Natural killer cell (primary cell): ENCODE measurements around the gene PROKR1. TPM values are rescaled to one million over a fixed set of nuclear protein-coding genes. Genes with fewer than 3 reads are reported as not detected.

Experiments
- ATAC-seq, 3 donors: fragments of 150-1000 bp in 2 of 3; fragments of 200-7000 bp in 1 of 3; cut with Tn5 transposase; 1 replicate in 1 of 3; 2 replicates in 2 of 3; pipeline ENCODE4 v1.10.0; 2021; ENCODE audit warnings: mild to moderate bottlenecking in 2 of 3, moderate library complexity in 2 of 3
- DNase-seq, 2 donors: peaks; one replicate each; pipeline versions ENCODE4 v3.0.0 to v3.0.0-alpha.2; 2013 to 2021; ENCODE audit warnings: mixed read lengths in 1 of 2
- H3K27ac ChIP-seq: one replicate; pipeline ENCODE4 v1.5.1; 2013; ENCODE audit warnings: mild to moderate bottlenecking, low read length
- H3K27me3 ChIP-seq: one replicate; pipeline ENCODE4 v1.6.1; 2013; ENCODE audit warnings: low read length; ENCODE audit not compliant: control insufficient read depth, insufficient read depth
- H3K36me3 ChIP-seq: one replicate; pipeline ENCODE4 v1.6.1; 2013; ENCODE audit warnings: low read length; ENCODE audit not compliant: control insufficient read depth, insufficient read depth
- H3K4me1 ChIP-seq: one replicate; pipeline ENCODE4 v1.6.1; 2013; ENCODE audit warnings: low read length; ENCODE audit not compliant: control insufficient read depth, insufficient read depth
- H3K4me3 ChIP-seq: one replicate; pipeline ENCODE4 v1.5.1; 2013; ENCODE audit warnings: low read length
- H3K9me3 ChIP-seq: one replicate; pipeline ENCODE4 v1.6.1; 2013; ENCODE audit warnings: low read length; ENCODE audit not compliant: control insufficient read depth, insufficient read depth
- H3K27ac Mint-ChIP-seq, 2 donors: one replicate each; pipeline ENCODE4 v1.8.0; 2022; ENCODE audit warnings: mild to moderate bottlenecking in 2 of 2, mixed read lengths in 2 of 2, moderate library complexity in 1 of 2
- H3K27me3 Mint-ChIP-seq, 2 donors: one replicate each; pipeline ENCODE4 v1.8.0; 2022; ENCODE audit warnings: low read depth in 2 of 2, mixed read lengths in 2 of 2
- H3K36me3 Mint-ChIP-seq: one replicate; pipeline ENCODE4 v1.8.0; 2022; ENCODE audit warnings: mixed read lengths
- H3K4me1 Mint-ChIP-seq, 2 donors: one replicate each; pipeline ENCODE4 v1.8.0; 2022; ENCODE audit warnings: mixed read lengths in 2 of 2
- H3K4me3 Mint-ChIP-seq: one replicate; pipeline ENCODE4 v1.8.0; 2022; ENCODE audit warnings: mild to moderate bottlenecking, moderate library complexity, mixed read lengths
- H3K9me3 Mint-ChIP-seq, 2 donors: one replicate each; pipeline ENCODE4 v1.8.0; 2022; ENCODE audit warnings: mixed read lengths in 2 of 2
- WGBS: methylation state at CpG from one replicate; pipeline ENCODE4 v1.1.7; 2013; ENCODE audit warnings: missing lambda C conversion rate; ENCODE audit not compliant: insufficient coverage; 5-methylcytosine and 5-hydroxymethylcytosine counted together
- intact Hi-C: fragments of 100-400 bp; cut with micrococcal nuclease; formaldehyde crosslinking; loops from one replicate; pipeline ENCODE4 v1.14.2; 2022
- total RNA-seq, 4 donors: library from RNA; stranded (reverse); fragments of 120-200 nt in 1 of 4; gene quantifications; one replicate each; pipeline versions ENCODE4 v1.2.3 to v1.2.4, GENCODE V29; 2013 to 2022
- TF ChIP-seq, protein P1 (sequence below): fragments of 200-600 bp; IDR thresholded peaks from one replicate; pipeline ENCODE4 v1.8.0; 2022; ENCODE audit warnings: antibody characterized with exemption

PROKR1 gene
- total RNA-seq, 3 donors from 2014 or later (not counting 1 experiment from before 2014, with no cell fraction given) = not detected

DNA sequence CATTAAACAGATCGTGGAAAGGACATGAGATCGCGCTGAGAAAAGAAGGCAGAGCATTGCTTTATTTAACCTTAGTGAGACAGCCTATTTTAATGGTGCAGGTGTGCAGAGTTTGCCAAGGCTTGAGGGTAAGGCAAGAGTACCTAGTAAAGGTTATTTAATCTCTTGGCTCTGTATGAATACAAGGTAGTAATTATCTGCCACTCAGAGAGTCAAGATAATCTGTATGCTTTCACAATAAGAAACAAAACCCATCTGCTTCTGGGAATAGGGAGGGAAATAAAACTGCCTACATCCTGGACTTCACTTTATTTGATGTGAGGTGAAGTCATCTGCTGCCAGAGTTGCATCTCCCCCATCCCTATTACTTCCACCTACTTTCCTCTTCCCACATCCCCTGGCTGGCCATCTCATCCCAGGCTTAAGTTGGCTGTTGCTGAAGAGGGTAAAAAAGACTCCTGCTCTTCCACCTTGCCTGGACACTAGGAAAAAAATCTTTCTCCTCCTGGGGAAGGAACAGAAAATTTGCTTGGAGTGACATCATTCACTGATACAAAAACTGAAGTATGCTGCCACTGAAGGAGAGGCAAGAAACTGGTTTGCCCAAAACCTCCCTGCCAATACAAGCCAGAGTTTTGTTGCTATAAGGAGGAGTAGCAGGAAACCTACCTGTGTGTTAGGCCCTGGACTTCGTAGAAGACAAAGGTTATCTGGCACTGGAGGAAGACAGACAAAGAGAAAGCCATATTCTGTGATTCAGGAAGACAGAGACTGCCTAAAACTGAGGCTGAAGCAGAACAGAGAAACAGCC lies 55.4 kb downstream of the PROKR1 start:
- Histone ChIP-seq H3K27me3 (no peaks in the 10 kb centered on the region), H3K9me3 (no peaks in the 10 kb centered on the region), H3K36me3 (no peaks in the 10 kb centered on the region), H3K4me1 (no peaks in the 10 kb centered on the region), H3K4me3 (no peak overlapping the region), H3K27ac (no peak overlapping the region)
- intact Hi-C loops = no loop called here
- DNase-seq (no peak), ATAC-seq (no peak)
- Mint-ChIP-seq H3K27ac (no peak overlapping the region), H3K9me3 (peaks cover 0 to 5% of the 10 kb centered on the region in 2 donors), H3K4me1 (no peaks in the 10 kb centered on the region), H3K36me3 (peaks cover 9% of the 10 kb centered on the region), H3K27me3 (peaks cover 26 to 39% of the 10 kb centered on the region in 2 donors), H3K4me3 (no peak overlapping the region)
- 90% methylated on average over 4 of the region's 4 CpGs for WGBS
- TF ChIP-seq, protein P1, sequence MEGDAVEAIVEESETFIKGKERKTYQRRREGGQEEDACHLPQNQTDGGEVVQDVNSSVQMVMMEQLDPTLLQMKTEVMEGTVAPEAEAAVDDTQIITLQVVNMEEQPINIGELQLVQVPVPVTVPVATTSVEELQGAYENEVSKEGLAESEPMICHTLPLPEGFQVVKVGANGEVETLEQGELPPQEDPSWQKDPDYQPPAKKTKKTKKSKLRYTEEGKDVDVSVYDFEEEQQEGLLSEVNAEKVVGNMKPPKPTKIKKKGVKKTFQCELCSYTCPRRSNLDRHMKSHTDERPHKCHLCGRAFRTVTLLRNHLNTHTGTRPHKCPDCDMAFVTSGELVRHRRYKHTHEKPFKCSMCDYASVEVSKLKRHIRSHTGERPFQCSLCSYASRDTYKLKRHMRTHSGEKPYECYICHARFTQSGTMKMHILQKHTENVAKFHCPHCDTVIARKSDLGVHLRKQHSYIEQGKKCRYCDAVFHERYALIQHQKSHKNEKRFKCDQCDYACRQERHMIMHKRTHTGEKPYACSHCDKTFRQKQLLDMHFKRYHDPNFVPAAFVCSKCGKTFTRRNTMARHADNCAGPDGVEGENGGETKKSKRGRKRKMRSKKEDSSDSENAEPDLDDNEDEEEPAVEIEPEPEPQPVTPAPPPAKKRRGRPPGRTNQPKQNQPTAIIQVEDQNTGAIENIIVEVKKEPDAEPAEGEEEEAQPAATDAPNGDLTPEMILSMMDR = no peak

DNA sequence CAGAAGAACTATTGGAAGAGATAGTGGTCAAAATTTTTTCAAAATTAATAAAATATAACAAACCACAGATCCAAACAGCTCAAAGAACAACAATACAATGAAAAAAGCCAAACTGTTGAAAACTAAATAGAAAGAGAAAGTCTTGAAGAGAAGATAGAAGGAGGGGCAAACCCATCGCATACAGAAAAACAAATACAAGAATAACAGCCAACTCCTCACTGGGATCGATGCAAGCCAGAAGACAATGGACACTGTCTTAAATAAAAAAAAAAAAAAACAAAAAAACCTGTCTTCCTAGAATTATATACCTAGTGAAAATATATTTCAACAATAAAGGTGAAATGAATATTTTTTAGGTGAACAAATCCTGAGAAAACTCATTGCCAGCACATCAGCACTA lies 57.2 kb downstream of the PROKR1 start:
- no peak overlapping the region for H3K4me3 Mint-ChIP-seq
- no peak overlapping the region for H3K27ac Mint-ChIP-seq
- H3K4me1 Mint-ChIP-seq = no peaks in the 10 kb centered on the region
- intact Hi-C loops = no loop called here
- TF ChIP-seq, protein P1 = no peak
- Histone ChIP-seq H3K27me3 (no peaks in the 10 kb centered on the region), H3K36me3 (no peaks in the 10 kb centered on the region), H3K4me1 (no peaks in the 10 kb centered on the region), H3K27ac (no peak overlapping the region), H3K4me3 (no peak overlapping the region), H3K9me3 (no peaks in the 10 kb centered on the region)
- 78% methylated on average over 2 of the region's 2 CpGs for WGBS
- peaks cover 0 to 5% of the 10 kb centered on the region in 2 donors for H3K9me3 Mint-ChIP-seq
- H3K27me3 Mint-ChIP-seq = peaks cover 30 to 35% of the 10 kb centered on the region in 2 donors
- no peak for ATAC-seq
- H3K36me3 Mint-ChIP-seq = peaks cover 9% of the 10 kb centered on the region
- no peak for DNase-seq

DNA sequence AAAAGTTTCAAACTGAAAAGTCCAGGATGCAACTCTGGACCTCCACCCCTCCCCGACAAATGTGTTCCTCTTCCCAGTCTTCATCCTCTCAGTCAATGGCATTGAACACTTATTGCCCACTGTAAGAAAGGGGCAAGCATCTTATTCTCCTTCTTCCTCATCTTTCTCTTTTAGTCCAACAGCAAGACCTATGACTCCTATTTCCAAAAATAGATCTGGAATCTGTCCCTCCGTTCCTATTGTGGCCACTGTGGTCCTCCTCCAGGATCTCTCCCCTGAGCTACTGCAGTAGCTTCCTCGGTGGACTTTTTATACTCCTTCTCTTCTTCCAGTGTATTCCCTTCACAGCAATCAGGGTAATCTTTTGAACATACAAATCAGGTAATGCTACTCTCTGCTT lies 63.3 kb downstream of the PROKR1 start:
- Histone ChIP-seq H3K9me3 (no peaks in the 10 kb centered on the region), H3K27ac (no peak overlapping the region), H3K4me1 (peaks cover 3% of the 10 kb centered on the region), H3K4me3 (no peak overlapping the region), H3K36me3 (no peaks in the 10 kb centered on the region), H3K27me3 (no peaks in the 10 kb centered on the region)
- peaks cover 36 to 66% of the 10 kb centered on the region in 2 donors for H3K27me3 Mint-ChIP-seq
- TF ChIP-seq, protein P1 = no peak
- no peaks in the 10 kb centered on the region for H3K4me1 Mint-ChIP-seq
- ATAC-seq (no peak), DNase-seq (no peak)
- H3K36me3 Mint-ChIP-seq = no peaks in the 10 kb centered on the region
- H3K27ac Mint-ChIP-seq = no peak overlapping the region
- no peaks in the 10 kb centered on the region for H3K9me3 Mint-ChIP-seq
- H3K4me3 Mint-ChIP-seq = no peak overlapping the region
- intact Hi-C loops = no loop called here
- WGBS = 96% methylated on average over 3 of the region's 3 CpGs

Other genes starting within 250 kb of the PROKR1 start
- gene FBXO48, start 176.3 kb upstream of the PROKR1 start, total RNA-seq = 1 to 10 TPM in 2 of 3 donors, under 1 TPM in 1; 0.96 to 1.3 (median 1.1) TPM
- 1 to 10 TPM; 2.2 to 4.3 (median 3.8) TPM for gene APLF, start 176.0 kb upstream of the PROKR1 start, total RNA-seq
- gene ARHGAP25, start 91.2 kb downstream of the PROKR1 start, total RNA-seq = 100 to 1,000 TPM; 122 to 180 (median 155) TPM
- not detected for gene BMP10, start 227.8 kb downstream of the PROKR1 start, total RNA-seq